Kidney (tissue), 14 donors: Measurements from ENCODE around the gene RASAL2. TPM values are rescaled to one million over a fixed set of nuclear protein-coding genes. Genes with fewer than 3 reads are reported as not detected.
A peak's percentile ranks its signal among the peaks of the same experiment; 100 is the strongest.

ENCODE experiments used
- DNase-seq, 5 donors: peaks; one replicate each; pipeline ENCODE4 v3.0.0-alpha.2; 2013 to 2020
- FAIRE-seq: peaks from 2 replicates; lab custom pipeline; 2012; peaks lifted over from hg19 to GRCh38; lab: Jason Lieb, UNC
- H3K27ac ChIP-seq, 2 donors: one replicate each; pipeline ENCODE4 v1.7.0; 2013; ENCODE audit warnings: low read depth in 2 of 2, low read length in 2 of 2, inconsistent platforms in 1 of 2
- H3K27me3 ChIP-seq: one replicate; pipeline ENCODE4 v1.7.1; 2013; ENCODE audit warnings: low read length, inconsistent platforms; ENCODE audit not compliant: control insufficient read depth, insufficient read depth
- H3K36me3 ChIP-seq, 3 donors: one replicate each; pipeline versions ENCODE4 v1.7.0 to v1.7.1; 2013; ENCODE audit warnings: low read length in 3 of 3, control low read depth in 1 of 3, inconsistent platforms in 1 of 3; ENCODE audit not compliant: insufficient read depth in 3 of 3, control insufficient read depth in 2 of 3
- H3K4me1 ChIP-seq, 3 donors: one replicate each; pipeline versions ENCODE4 v1.7.0 to v1.7.1; 2013; ENCODE audit warnings: low read length in 3 of 3, inconsistent platforms in 1 of 3, low read depth in 1 of 3; ENCODE audit not compliant: control insufficient read depth in 2 of 3, insufficient read depth in 2 of 3
- H3K4me3 ChIP-seq, 3 donors: one replicate each; pipeline versions ENCODE4 v1.7.0 to v1.8.1; 2013; ENCODE audit warnings: low read length in 3 of 3, control low read depth in 1 of 3, inconsistent platforms in 1 of 3
- H3K9ac ChIP-seq, 3 donors: one replicate each; pipeline versions ENCODE4 v1.7.0 to v1.7.1; 2013; ENCODE audit warnings: low read length in 3 of 3, control low read depth in 1 of 3, inconsistent platforms in 1 of 3
- H3K9me3 ChIP-seq, 3 donors: one replicate each; pipeline versions ENCODE4 v1.7.0 to v1.7.1; 2013; ENCODE audit warnings: low read length in 3 of 3, control low read depth in 1 of 3, inconsistent platforms in 1 of 3; ENCODE audit not compliant: control insufficient read depth in 2 of 3, insufficient read depth in 1 of 3
- CTCF ChIP-seq: IDR thresholded peaks from 3 replicates; pipeline ENCODE4 v1.5.1; 2012; ENCODE audit warnings: mild to moderate bottlenecking, moderate library complexity, borderline replicate concordance; ENCODE audit not compliant: insufficient read depth; ENCODE audit errors: extremely low read depth
- intact Hi-C: fragments of 100-400 bp; cut with DNase I; formaldehyde crosslinking; loops from one replicate; pipeline ENCODE4 v1.11.1; 2022
- polyA plus RNA-seq: library from polyadenylated mRNA; stranded (reverse); fragments of 350-450 nt; fragmentation: Illumina TruSeq; extraction: RNeasy Lipid Tissue Mini Kit (QIAGEN cat#74804); gene quantifications from one replicate; pipeline ENCODE4 v1.2.3, GENCODE V29; 2014; ENCODE audit warnings: low read depth, low replicate concordance; ENCODE audit not compliant: insufficient read depth
- total RNA-seq: library from RNA; stranded (reverse); fragmentation: NEBNext Ultra II Directional; extraction: Animal tissue kit (Norgen Biotek cat#: 25700); gene quantifications from one replicate; pipeline ENCODE4 v1.2.1, GENCODE V29; 2021
- donor health status: control.
- donor health status: control.
- donor health status: control.
- donor health status: control.
- donor health status: control.
- donor health status: DM: yes; HTN: yes; CAD: no.
- donor health status: Normal renal cell carcinoma (clear cell type).

Gene RASAL2
- total and polyA plus RNA-seq, 2 donors from 2014 or later, result 2.2 to 26.5 TPM

DNA sequence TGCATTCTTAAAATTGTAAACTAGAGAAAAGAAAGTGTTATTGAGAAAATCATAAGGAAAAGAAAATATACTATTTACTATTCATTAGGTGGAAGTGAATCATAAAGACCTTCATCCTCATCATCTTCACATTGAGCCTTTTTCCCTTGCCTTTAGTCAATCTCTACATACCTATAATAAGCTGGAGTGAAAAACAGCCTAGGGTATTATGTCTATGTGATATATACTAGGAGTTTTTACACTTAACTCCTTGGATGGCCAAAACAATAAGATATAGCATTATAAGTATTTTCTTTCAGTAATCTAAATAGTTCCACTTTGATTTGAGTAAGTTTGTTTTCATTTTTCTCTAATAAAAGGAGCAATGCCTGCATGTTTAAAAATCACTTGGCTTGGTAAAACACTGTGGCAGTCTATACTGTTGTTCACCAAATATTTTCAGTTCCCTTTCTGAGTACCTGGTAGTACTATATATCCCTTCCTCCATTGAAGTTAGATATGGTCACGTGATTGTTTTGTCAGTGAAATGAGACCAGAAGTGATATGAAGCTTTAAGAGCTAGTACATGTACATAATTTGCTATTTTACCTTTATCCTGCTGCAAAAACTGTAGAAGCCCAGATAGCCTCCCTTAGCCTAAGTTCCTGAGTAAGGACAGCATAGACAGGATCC is 324.5 kb downstream of the RASAL2 start:
- Histone ChIP-seq H3K36me3 (no peaks in the 10 kb centered on the region), H3K9ac (no peak overlapping the region), H3K27me3 (no peaks in the 10 kb centered on the region), H3K4me3 (no peak overlapping the region), H3K9me3 (no peaks in the 10 kb centered on the region), H3K4me1 (no peaks in the 10 kb centered on the region), H3K27ac (no peak overlapping the region)
- intact Hi-C loops, result no loop called here
- FAIRE-seq (no peak), DNase-seq (no peak)
- no peak for TF ChIP-seq CTCF

DNA sequence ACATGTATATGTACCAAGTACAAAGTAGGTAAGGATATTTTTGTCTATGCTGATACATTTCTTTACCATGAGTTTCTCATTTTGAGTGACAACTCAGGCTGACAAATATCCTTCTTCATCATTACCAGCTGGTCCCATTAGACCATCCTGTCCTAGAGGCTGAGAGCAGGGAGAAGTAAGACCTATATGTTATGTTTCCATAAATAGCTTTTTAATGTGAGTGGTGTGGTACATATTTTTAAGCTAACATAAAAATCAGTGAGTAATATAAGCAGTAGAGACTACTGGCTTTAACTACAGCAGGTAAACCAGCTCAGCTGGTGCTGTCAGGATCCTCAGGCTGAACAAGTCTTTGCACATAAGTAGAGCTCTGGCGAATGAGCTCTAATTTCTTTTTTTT is 340.5 kb downstream of the RASAL2 start:
- Histone ChIP-seq H3K27ac (no peak overlapping the region), H3K4me3 (no peak overlapping the region), H3K36me3 (no peaks in the 10 kb centered on the region), H3K9me3 (no peaks in the 10 kb centered on the region), H3K4me1 (no peaks in the 10 kb centered on the region), H3K9ac (no peak overlapping the region), H3K27me3 (no peaks in the 10 kb centered on the region)
- intact Hi-C loops, result no loop called here
- DNase-seq (no peak), FAIRE-seq (no peak)
- no peak for TF ChIP-seq CTCF

DNA sequence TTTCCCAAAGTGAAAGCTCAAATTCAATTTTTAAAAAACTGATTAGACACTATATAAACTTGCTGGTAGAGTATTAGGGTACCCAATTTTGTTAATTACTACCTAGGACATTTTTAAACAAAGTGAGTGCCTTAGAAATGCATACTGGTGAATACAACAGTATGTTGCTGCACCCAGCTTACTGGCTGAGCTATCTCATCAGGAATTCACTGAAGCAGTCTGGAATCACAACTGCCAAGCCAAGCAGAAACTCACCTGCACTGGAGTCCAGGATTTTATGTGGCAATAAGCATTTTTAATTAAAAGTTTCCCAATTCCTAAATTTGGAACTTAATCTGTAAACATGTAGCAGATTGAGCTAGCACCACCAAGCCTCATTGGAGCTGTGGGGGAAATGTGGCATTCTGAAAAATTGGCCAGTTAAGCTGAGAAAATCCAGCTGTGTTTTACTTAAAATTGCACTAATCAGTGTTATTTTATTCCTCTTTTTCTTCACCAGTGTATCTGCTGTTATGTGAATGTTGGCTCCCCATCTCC is 341.1 kb downstream of the RASAL2 start:
- Histone ChIP-seq H3K36me3 (no peaks in the 10 kb centered on the region), H3K27ac (no peak overlapping the region), H3K4me3 (no peak overlapping the region), H3K9ac (no peak overlapping the region), H3K4me1 (no peaks in the 10 kb centered on the region), H3K27me3 (no peaks in the 10 kb centered on the region), H3K9me3 (no peaks in the 10 kb centered on the region)
- FAIRE-seq (no peak), DNase-seq (peak in 2 of 5 donors; percentile 24 to 39)
- intact Hi-C loops, result no loop called here
- no peak for TF ChIP-seq CTCF
